ENCODE results near the gene INO80D. TPM values are rescaled to one million over a fixed set of nuclear protein-coding genes. Genes with fewer than 3 reads are reported as not detected.
"Not testable (repeated sequence)": the region's sequence is repeated elsewhere in the genome, so short reads cannot be mapped to it uniquely, and the experiment has no call there.

Gene INO80D
- total RNA-seq, 1 donor from 2014 or later: 9.7 TPM

GRCh38 chr2:206054952-206055351, 31.0 kb downstream of the INO80D start:
- no peaks in the 10 kb centered on the region for H3K27me3 ChIP-seq (ENCODE audit: control insufficient read depth, insufficient read depth, low read length)
- no peak for DNase-seq (ENCODE audit: low read depth)
- TF ChIP-seq CTCF (IDR thresholded peaks at IDR 0.05; ENCODE audit: insufficient read depth, low read length, poor library complexity, severe bottlenecking): no peak
- no peaks in the 10 kb centered on the region for H3K36me3 ChIP-seq (ENCODE audit: control insufficient read depth, insufficient read depth, low read length)
- no peak overlapping the region for H3K4me3 ChIP-seq (ENCODE audit: low read depth, low read length)

GRCh38 chr2:206051912-206052311, 34.1 kb downstream of the INO80D start:
- Histone ChIP-seq H3K36me3 (ENCODE audit: control insufficient read depth, insufficient read depth, low read length) (no peaks in the 10 kb centered on the region), H3K4me3 (ENCODE audit: low read depth, low read length) (no peak overlapping the region), H3K27me3 (ENCODE audit: control insufficient read depth, insufficient read depth, low read length) (no peaks in the 10 kb centered on the region)
- no peak for TF ChIP-seq CTCF (IDR thresholded peaks at IDR 0.05; ENCODE audit: insufficient read depth, low read length, poor library complexity, severe bottlenecking)
- DNase-seq (ENCODE audit: low read depth): no peak

GRCh38 chr2:206049392-206049791, 36.6 kb downstream of the INO80D start:
- DNase-seq (ENCODE audit: low read depth): no peak
- Histone ChIP-seq H3K27me3 (ENCODE audit: control insufficient read depth, insufficient read depth, low read length) (no peaks in the 10 kb centered on the region), H3K36me3 (ENCODE audit: control insufficient read depth, insufficient read depth, low read length) (no peaks in the 10 kb centered on the region), H3K4me3 (ENCODE audit: low read depth, low read length) (no peak overlapping the region)
- TF ChIP-seq CTCF (IDR thresholded peaks at IDR 0.05; ENCODE audit: insufficient read depth, low read length, poor library complexity, severe bottlenecking): no peak

GRCh38 chr2:206045251-206045650, 40.7 kb downstream of the INO80D start:
- TF ChIP-seq CTCF (IDR thresholded peaks at IDR 0.05; ENCODE audit: insufficient read depth, low read length, poor library complexity, severe bottlenecking): no peak
- Histone ChIP-seq H3K27me3 (ENCODE audit: control insufficient read depth, insufficient read depth, low read length) (no peaks in the 10 kb centered on the region), H3K36me3 (ENCODE audit: control insufficient read depth, insufficient read depth, low read length) (no peaks in the 10 kb centered on the region), H3K4me3 (ENCODE audit: low read depth, low read length) (no peak overlapping the region)
- no peak for DNase-seq (ENCODE audit: low read depth)

GRCh38 chr2:206040525-206040924, 45.4 kb downstream of the INO80D start:
- H3K36me3 ChIP-seq (ENCODE audit: control insufficient read depth, insufficient read depth, low read length): no peaks in the 10 kb centered on the region
- H3K4me3 ChIP-seq (ENCODE audit: low read depth, low read length): no peak overlapping the region
- TF ChIP-seq CTCF (IDR thresholded peaks at IDR 0.05; ENCODE audit: insufficient read depth, low read length, poor library complexity, severe bottlenecking): no peak
- no peak for DNase-seq (ENCODE audit: low read depth)
- no peaks in the 10 kb centered on the region for H3K27me3 ChIP-seq (ENCODE audit: control insufficient read depth, insufficient read depth, low read length)

GRCh38 chr2:206035393-206035792, 50.6 kb downstream of the INO80D start:
- H3K4me3 ChIP-seq (ENCODE audit: low read depth, low read length); DNase-seq (ENCODE audit: low read depth); H3K36me3 ChIP-seq (ENCODE audit: control insufficient read depth, insufficient read depth, low read length); H3K27me3 ChIP-seq (ENCODE audit: control insufficient read depth, insufficient read depth, low read length): not testable (repeated sequence)

GRCh38 chr2:206033452-206033851, 52.5 kb downstream of the INO80D start:
- DNase-seq (ENCODE audit: low read depth); H3K4me3 ChIP-seq (ENCODE audit: low read depth, low read length); H3K27me3 ChIP-seq (ENCODE audit: control insufficient read depth, insufficient read depth, low read length); H3K36me3 ChIP-seq (ENCODE audit: control insufficient read depth, insufficient read depth, low read length): not testable (repeated sequence)

Data from kidney epithelial cell (primary cell).